Measurements from ENCODE around the gene TMEM219. TPM values are rescaled to one million over a fixed set of nuclear protein-coding genes. Genes with fewer than 3 reads are reported as not detected.

Gene TMEM219, protein sequence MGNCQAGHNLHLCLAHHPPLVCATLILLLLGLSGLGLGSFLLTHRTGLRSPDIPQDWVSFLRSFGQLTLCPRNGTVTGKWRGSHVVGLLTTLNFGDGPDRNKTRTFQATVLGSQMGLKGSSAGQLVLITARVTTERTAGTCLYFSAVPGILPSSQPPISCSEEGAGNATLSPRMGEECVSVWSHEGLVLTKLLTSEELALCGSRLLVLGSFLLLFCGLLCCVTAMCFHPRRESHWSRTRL
- polyA plus RNA-seq: 171 TPM

- peak within 1 kb of the TSS; percentile 89 to 99 (median 96) for H3K4me3 Mint-ChIP-seq
- H3K36me3 Mint-ChIP-seq: peaks cover 1% of the 10 kb centered on the region
- H3K27me3 Mint-ChIP-seq: peaks cover 1% of the 10 kb centered on the region
- no peaks in the 10 kb centered on the region for H3K9me3 Mint-ChIP-seq
- H3K27ac Mint-ChIP-seq: peak within 1 kb of the TSS; percentile 90 to 99 (median 93)
- H3K4me1 Mint-ChIP-seq: peaks cover 11 to 14% (median 12%) of the 10 kb centered on the region in 3 donors
Observed at GRCh38 chr16:29961479-29962343, at the start of gene TMEM219. Gene TMEM219, plus strand, starts transcription at chr16:29962079. Its CDS starts 1,065 bp downstream, at chr16:29963144.

GRCh38 chr16:29912087-29912486 is 49.8 kb upstream of the TMEM219 start:
- peaks cover 2 to 6% (median 4%) of the 10 kb centered on the region in 3 donors for H3K4me1 Mint-ChIP-seq
- no peaks in the 10 kb centered on the region for H3K27me3 Mint-ChIP-seq
- no peaks in the 10 kb centered on the region for H3K9me3 Mint-ChIP-seq
- peaks cover 4% of the 10 kb centered on the region for H3K36me3 Mint-ChIP-seq
- H3K27ac Mint-ChIP-seq: no peak overlapping the region
- H3K4me3 Mint-ChIP-seq: no peak overlapping the region

GRCh38 chr16:29913514-29913913 is 48.4 kb upstream of the TMEM219 start:
- Mint-ChIP-seq H3K27ac (no peak overlapping the region), H3K9me3 (no peaks in the 10 kb centered on the region), H3K4me1 (peaks cover 2 to 6% (median 4%) of the 10 kb centered on the region in 3 donors), H3K36me3 (peaks cover 4% of the 10 kb centered on the region), H3K4me3 (no peak overlapping the region), H3K27me3 (no peaks in the 10 kb centered on the region)

DNA sequence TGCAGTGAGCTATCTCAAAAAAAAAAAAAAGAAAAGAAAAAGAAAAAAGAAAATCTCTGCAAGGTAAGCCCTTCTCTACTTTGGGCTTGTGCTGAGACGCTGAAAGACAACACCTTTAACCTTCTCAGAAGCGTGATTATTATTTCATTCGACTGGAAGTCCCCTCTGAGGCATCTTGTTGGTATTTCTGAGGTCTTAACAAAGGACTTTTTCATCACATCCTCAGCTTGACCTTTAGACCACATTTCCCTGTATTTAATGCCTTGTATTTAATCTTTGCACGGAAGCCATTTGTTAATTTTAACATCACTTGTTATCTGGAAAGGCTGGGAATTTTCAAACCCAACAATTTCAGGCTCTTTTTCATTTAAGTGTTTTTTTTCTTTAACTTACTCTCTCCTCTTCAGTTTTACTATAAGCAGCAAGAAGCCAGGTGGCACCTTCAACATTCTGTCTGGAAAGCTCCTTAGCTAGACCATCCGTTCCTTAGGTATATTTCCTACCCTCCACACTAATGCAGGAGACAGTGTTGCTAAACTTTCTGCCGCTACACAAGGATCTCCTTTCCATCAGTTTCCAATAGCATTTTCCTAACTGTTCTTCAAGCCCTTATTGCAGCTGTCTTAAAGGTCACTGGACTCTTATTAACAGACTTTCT is 46.2 kb upstream of the TMEM219 start:
- no peak overlapping the region for H3K4me3 Mint-ChIP-seq
- H3K9me3 Mint-ChIP-seq: no peaks in the 10 kb centered on the region
- H3K36me3 Mint-ChIP-seq: peaks cover 4% of the 10 kb centered on the region
- peaks cover 0 to 7% (median 1%) of the 10 kb centered on the region in 3 donors for H3K4me1 Mint-ChIP-seq
- no peak overlapping the region for H3K27ac Mint-ChIP-seq
- H3K27me3 Mint-ChIP-seq: no peaks in the 10 kb centered on the region

DNA sequence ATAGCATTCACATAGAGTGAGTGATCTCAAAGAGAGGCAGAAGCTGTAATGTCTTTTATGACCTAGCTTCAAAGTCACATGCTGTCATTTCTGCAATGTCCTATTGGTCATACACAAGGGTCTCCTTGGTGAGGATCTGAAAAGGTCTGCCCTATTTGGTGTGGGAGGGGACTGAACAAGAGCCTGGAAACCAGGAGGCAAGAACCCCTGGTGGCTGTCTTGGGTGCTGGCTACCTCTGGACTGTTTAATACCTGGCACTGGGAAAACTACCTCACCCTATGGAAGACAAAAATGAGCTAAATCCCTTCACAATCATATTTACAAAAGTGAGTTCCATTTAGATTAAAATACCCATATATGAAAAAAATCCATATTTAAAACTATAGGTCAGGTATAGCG is 44.9 kb upstream of the TMEM219 start:
- peaks cover 0 to 7% (median 4%) of the 10 kb centered on the region in 3 donors for H3K4me1 Mint-ChIP-seq
- no peaks in the 10 kb centered on the region for H3K9me3 Mint-ChIP-seq
- H3K27me3 Mint-ChIP-seq: no peaks in the 10 kb centered on the region
- H3K36me3 Mint-ChIP-seq: peaks cover 4% of the 10 kb centered on the region
- peak overlapping the region in 1 of 3 donors; percentile 27 for H3K27ac Mint-ChIP-seq
- no peak overlapping the region for H3K4me3 Mint-ChIP-seq

DNA sequence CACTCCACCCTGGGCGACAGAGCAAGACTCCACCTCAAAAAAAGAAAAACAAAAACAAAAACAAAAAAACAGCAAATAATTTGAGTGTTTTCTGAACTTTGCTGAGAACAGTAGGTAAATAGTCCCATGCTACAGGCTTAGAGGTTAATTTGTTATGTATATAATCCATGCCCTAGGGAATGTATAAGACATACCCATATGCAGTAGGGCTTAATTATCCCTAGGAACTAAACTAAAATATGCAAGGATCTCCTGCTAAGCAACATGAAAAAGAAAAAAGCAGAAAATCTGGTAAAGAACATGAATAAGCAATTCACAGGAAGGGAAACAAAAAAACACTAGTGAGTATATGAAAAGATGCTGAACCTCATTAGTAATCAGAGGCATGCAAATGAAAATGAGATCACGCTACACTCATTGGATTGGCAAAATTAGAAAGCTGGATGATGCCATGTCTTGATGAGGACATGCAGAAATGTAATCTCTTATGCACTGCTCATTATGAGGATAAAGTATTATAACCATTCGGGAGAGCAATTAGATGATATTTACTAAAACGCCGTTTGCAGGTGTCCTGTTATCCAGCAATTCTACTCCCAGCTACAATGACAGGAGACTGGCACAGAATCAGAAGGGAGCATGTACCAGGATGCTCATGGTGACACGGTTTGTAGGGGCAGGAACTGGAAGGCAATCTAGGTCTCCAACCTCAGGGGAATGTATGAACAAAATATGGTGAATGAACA is 41.4 kb upstream of the TMEM219 start:
- H3K36me3 Mint-ChIP-seq: no peaks in the 10 kb centered on the region
- peak overlapping the region in 1 of 4 donors; percentile 22 for H3K4me3 Mint-ChIP-seq
- H3K27me3 Mint-ChIP-seq: no peaks in the 10 kb centered on the region
- H3K9me3 Mint-ChIP-seq: no peaks in the 10 kb centered on the region
- peak overlapping the region in 1 of 3 donors; percentile 81 for H3K27ac Mint-ChIP-seq
- peaks cover 16 to 17% (median 17%) of the 10 kb centered on the region in 3 donors for H3K4me1 Mint-ChIP-seq

DNA sequence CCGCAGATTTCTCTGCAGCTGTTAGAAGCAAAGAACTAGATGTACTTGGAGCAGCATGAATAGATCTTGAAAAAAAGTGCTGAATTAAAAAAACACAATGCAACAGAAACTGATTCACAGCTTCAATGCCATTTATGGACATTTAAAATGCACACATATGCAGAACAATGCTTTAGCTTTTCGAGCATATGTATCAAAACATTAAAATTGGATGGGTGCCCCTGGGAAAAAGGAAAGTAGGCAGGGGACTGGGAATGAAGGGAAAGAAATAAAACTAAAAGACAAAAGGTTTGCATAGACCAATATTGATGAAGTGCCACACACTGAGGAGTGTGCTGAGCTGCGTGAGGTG is 40.9 kb upstream of the TMEM219 start:
- Mint-ChIP-seq H3K4me3 (peak overlapping the region in 1 of 4 donors; percentile 22), H3K27me3 (no peaks in the 10 kb centered on the region), H3K27ac (no peak overlapping the region), H3K36me3 (no peaks in the 10 kb centered on the region), H3K4me1 (peaks cover 16 to 17% (median 17%) of the 10 kb centered on the region in 3 donors), H3K9me3 (no peaks in the 10 kb centered on the region)

DNA sequence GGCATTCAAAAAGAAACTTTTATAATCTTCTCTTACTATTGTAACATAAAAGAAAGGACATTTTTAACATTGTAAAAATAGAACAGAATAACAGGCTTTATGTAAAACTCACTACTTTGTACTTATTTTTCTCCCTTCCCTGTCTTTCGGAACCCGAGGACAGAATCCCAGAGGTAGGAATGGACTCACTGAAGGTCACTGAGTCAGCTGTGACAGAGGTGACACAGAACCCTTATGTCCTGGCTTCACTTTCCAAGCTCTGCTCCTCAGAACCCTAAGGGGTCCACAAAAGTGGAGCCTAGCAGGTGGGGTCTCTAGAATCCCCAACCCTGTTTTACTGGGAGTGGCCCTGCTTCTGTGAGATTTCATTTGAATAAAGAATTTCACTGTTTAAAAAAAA is 39.6 kb upstream of the TMEM219 start:
- H3K9me3 Mint-ChIP-seq: no peaks in the 10 kb centered on the region
- no peak overlapping the region for H3K27ac Mint-ChIP-seq
- H3K4me1 Mint-ChIP-seq: peaks cover 27 to 30% (median 27%) of the 10 kb centered on the region in 3 donors
- no peaks in the 10 kb centered on the region for H3K27me3 Mint-ChIP-seq
- peak overlapping the region in 1 of 4 donors; percentile 60 for H3K4me3 Mint-ChIP-seq
- no peaks in the 10 kb centered on the region for H3K36me3 Mint-ChIP-seq

- H3K4me1 Mint-ChIP-seq: peaks cover 27 to 31% (median 31%) of the 10 kb centered on the region in 3 donors
- H3K27ac Mint-ChIP-seq: no peak overlapping the region
- no peaks in the 10 kb centered on the region for H3K9me3 Mint-ChIP-seq
- H3K4me3 Mint-ChIP-seq: peak overlapping the region in 1 of 4 donors; percentile 60
- H3K27me3 Mint-ChIP-seq: no peaks in the 10 kb centered on the region
- no peaks in the 10 kb centered on the region for H3K36me3 Mint-ChIP-seq
Observed at GRCh38 chr16:29922986-29923501, 38.8 kb upstream of the TMEM219 start.

DNA sequence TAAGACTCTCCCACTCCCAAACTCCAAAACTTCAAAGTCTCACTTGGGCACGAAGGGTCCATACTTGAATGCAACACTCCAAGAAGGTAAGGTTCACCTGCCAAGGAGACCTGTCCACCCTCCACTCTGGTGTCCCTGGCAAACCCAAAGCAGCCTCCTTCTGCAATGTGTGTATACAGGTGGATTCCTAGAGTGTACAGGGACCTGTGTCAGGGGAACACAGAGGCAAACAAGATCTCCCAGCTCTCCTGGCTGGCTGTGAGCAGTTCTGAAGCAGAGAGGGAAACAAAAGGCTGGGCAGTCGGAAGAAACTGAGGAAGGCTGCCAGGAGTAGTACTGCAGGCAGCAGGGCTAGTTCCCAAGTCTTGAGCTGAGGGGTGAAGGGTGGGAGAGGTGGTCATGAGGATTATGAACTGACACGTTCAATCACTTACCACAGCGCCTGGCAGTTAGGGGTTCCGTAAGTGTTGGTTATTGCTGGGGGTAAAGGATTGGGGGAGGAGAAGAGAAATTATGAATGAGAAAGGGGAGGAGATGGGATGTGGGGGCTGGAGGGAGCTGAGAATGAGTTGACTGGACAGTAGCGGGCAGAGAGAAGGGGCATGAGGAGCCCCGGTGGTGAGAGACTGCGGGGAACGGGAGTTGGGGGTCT is 36.6 kb upstream of the TMEM219 start:
- Mint-ChIP-seq H3K27me3 (no peaks in the 10 kb centered on the region), H3K4me1 (peaks cover 27 to 31% (median 30%) of the 10 kb centered on the region in 3 donors), H3K36me3 (no peaks in the 10 kb centered on the region), H3K27ac (peak overlapping the region; percentile 71 to 95 (median 81)), H3K9me3 (no peaks in the 10 kb centered on the region), H3K4me3 (peak overlapping the region; percentile 94 to 99 (median 98))

DNA sequence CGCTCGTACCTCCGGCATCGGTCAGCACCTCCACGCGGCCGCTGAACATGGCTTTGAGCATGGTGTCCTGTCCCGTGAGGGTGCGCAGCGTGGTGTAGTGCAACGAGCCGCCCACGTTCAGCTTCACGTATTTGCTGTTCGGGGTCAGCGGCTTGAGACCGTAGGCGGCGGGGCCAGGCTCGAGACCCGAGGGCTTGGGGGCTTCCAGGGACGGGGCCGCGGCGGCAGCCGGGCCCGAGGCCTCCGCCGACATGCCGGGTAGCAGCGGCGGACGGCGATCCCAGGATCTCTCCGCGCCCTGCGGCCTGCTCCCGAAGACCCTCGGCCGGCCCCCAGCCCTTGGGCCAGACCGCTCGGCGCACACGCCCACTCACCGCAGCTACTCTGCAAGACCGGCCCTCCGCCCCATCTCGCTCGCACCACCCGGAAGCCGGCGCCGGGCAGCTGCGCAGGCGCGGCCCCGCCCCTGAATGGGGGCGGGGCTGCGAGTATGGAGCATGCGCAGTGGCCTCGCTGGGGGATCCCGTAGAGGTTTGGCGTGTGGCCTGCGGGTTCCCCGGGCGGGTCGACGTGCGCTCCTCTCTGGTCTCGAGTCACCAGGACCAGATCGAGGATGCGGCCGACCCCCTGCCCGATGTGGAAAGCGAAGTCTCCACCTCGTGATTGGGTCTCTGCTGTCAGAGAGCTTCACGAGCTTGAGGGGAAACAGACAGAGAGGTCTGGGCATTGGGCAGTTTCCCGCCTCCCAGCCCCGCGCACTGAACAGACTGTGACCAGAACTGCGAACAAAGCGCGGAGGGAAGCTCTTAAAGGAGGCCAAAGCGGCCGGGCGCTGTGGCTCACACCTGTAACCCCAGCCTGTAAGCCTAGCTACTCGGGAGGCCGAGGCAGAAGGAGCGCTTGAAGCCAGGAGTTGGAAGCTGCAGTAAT is 35.8 kb upstream of the TMEM219 start, which contains the start of gene KCTD13:
Gene KCTD13, minus strand, starts transcription at position 446 of the 930 bp plus-strand sequence. Its CDS starts 193 bp downstream, at position 253.
- no peaks in the 10 kb centered on the region for H3K9me3 Mint-ChIP-seq
- no peaks in the 10 kb centered on the region for H3K36me3 Mint-ChIP-seq
- H3K4me1 Mint-ChIP-seq: peaks cover 24 to 31% (median 27%) of the 10 kb centered on the region in 3 donors
- H3K4me3 Mint-ChIP-seq: peak within 1 kb of the TSS; percentile 94 to 99 (median 98)
- no peaks in the 10 kb centered on the region for H3K27me3 Mint-ChIP-seq
- peak within 1 kb of the TSS; percentile 89 to 97 (median 96) for H3K27ac Mint-ChIP-seq

- H3K27ac Mint-ChIP-seq: peak overlapping the region; percentile 89 to 97 (median 96)
- peak overlapping the region; percentile 94 to 99 (median 98) for H3K4me3 Mint-ChIP-seq
- H3K4me1 Mint-ChIP-seq: peaks cover 23 to 31% (median 27%) of the 10 kb centered on the region in 3 donors
- H3K36me3 Mint-ChIP-seq: no peaks in the 10 kb centered on the region
- H3K9me3 Mint-ChIP-seq: no peaks in the 10 kb centered on the region
- H3K27me3 Mint-ChIP-seq: no peaks in the 10 kb centered on the region
Observed at GRCh38 chr16:29926711-29927052, 35.2 kb upstream of the TMEM219 start.

Data from IgD-negative memory B cell (primary cell).